ENCODE measurements around the gene FATE1.

- TF ChIP-seq CTCF (IDR thresholded peaks at IDR 0.05) = no peak
- TF ChIP-seq POLR2A (IDR thresholded peaks at IDR 0.05) = no peak
Measured at GRCh38 chrX:151701071-151701470, 14.8 kb upstream of the FATE1 start.

All from esophagus squamous epithelium (tissue), 4 donors.